HG03469 (cell line): ENCODE data around the gene INHBB.
"Not testable (repeated sequence)": the region's sequence is repeated elsewhere in the genome, so short reads cannot be mapped to it uniquely, and the experiment has no call there.

Experiments
- ATAC-seq: cut with Tn5 transposase; IDR thresholded peaks from one replicate; pipeline ENCODE4 v1.9.1; 2021; ENCODE audit warnings: mild to moderate bottlenecking, moderate library complexity, moderate number of reproducible peaks; ENCODE audit not compliant: unreplicated experiment

INHBB gene

GRCh38 chr2:120378605-120379004 is 32.7 kb downstream of the INHBB start:
- no peak for ATAC-seq

DNA sequence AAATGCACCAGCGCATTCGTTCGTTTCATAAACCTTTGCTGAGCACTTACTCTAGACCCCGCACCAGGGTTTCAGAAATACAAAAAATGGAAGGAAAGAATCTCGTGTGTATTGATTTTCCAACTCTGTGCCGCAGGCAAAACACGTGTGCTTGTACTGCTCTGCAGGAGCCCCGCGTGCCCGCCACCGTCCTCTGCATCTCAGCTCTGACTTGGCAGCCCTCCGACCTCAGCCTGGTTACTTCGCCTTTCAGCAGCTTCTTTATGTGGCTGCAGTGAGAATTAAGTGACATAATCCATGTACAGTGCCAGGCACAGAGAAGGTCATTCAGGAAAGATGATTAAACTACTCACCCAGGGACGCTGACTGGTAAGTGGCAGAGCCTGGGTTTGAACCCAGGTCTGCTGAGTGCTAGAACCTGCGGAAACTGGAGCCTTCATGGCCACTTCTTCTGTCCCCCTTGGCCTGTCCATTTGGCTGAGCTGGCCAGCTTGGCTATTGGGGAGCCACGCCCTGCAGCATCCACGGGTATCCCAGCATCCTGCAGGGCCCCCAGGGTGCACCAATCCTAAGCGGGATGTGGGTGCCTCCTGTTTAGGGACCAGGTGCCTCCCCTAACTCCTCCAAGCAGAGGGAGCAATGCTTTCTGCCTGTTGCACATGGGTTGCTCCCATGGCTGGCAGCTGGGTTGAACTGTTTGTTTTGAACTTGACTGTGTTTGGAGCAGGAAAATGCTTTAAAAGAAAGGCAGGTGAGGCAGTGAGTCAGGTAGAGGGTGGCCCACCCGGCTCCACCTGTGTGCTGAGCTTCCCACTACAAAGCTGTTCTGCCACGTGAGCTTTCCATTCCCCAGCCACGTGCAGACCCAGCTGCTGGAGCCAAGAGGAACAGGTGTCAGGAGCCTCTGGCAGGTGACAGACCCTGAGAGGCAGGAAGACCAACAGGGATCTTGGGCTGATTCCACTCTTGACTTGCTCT is 34.3 kb downstream of the INHBB start:
- no peak for ATAC-seq

DNA sequence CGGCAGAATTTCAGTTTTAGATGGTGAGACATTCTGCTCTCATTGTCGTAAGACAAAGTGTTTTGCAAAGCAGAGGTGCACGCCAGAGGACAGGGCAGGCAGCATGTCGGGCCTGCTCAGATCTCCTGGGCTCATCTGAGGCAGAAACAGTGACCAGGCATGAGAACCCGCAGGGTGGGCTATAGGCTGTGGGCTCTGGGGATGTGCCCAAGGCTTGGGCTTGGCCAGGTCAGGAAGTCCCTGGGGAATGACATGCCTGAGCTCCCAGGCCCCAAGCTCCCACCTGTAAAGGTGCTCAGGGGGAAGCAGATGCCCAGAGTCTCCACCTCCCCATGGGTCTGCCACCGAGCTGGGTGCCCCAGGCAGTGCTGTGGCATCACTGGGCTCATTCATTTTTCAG is 35.3 kb downstream of the INHBB start:
- no peak for ATAC-seq

GRCh38 chr2:120381661-120382060 is 35.7 kb downstream of the INHBB start:
- ATAC-seq = no peak

- ATAC-seq = no peak
Observed at GRCh38 chr2:120382541-120383144, 36.7 kb downstream of the INHBB start.

- ATAC-seq = no peak
Observed at GRCh38 chr2:120383191-120383590, 37.3 kb downstream of the INHBB start.

GRCh38 chr2:120383631-120384340 is 37.9 kb downstream of the INHBB start:
- ATAC-seq = no peak

DNA sequence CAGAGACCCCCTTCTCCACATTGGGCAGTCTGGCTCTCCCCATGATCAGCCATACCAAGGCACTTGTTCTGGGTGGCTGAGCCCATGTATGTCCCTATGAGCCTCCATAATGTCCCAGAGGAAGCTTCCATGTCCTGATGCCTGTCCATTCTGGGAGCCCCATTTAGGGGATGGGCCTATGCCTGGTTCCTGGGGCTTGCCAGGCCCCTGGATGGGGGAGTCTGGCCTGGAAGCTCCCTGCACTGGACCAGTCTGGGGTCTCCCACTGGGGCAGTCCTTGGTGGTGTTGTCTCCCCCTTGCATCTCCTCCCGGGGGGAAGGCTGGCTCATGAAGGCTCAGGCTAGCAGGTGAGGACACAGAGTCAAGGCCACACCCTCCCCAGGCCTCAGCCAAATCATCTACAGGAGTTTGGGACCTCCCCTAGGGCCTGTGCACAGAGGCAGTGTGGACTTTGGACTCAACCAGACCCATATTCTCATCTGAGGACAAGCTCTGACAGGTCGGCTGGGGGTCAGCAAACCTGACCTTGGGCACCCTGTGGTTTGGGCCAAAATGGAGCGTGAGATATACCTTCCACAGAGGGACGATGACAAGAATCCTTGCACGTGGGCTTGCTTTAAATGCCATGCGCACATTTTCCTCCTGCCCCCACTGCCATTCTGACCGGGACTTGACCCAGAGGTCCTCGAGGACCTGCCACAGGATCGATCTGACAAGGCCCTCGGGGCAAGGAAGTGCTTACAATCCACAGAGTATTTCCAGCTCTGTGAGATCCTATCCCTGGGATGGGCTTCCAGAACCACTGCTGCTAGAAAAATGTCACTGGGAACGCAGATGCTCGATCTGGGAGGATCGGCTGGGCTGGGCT is 38.8 kb downstream of the INHBB start:
- ATAC-seq = no peak

DNA sequence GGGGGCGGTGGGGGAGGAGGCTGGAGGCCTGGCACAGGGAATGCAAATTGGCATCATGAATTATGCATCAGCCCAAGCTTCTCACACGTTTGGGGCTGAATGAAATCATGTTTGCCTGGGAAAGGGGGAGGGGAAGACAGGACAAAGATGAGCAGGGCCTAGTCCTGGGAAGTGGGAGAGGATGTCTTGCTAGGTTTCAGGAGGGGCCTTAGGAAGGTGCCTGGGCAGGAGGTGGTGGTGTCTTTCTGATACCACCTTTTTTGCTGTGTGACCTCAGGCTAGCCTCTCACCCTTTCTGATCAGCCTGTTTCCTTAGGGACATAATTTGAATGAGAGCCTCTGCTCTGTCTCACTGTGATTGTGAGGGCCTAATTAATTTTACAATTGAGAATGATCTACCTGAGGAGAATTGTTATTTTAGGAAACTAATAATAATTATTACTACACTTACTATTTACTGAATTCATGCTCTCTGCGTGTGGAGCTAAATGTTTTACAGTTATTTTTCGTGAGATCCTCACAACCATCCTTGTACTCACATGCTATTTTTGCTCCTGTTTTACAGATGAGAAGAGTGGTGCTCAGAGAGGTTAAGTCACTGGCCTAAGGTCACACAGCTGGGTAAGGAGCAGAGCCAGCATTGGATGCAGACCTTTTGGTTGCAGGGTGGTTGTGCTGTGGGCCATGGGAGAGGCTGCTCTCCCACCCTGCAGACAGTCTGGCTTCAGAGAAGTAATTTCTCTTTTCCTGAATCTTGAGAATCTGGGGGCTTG is 39.6 kb downstream of the INHBB start:
- ATAC-seq = no peak

DNA sequence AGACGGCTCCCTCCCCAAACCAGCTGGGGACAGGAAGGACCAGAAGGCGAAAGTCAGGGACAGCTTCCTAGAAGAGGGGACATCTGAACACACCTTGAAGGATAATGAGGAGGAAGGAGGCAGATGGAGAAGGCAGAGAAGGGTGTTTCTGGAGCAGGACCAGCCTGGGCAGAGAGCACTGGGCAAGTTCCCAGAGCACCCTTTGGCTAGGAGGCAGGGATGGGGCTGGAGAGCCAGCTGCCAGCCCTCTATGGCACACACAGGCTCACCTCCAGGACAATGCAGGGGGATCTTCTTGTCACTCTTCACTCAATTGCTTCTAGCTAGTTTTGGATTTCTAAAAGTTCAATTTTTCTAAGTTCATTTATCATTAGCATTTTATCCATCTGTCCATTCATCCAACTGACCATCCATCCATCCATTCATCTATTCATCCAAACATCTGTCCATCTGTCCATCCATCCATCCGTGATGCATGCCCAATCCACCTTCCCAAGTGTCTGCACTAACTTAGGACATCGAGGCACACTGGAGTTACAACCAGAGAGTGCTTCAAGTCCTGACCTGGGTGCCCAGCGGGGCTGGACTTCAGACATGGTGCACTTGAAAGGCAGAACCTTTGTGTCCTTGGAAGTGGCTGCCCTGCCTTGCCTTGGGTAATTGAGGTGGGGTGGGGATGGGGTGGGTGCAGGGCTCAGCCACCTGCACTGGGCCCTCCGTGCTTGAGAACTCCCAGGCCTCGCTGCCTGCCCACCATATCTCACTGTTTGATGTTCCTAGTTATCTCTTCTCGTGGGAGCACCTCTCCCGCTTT is 42.5 kb downstream of the INHBB start:
- no peak for ATAC-seq

GRCh38 chr2:120389036-120389391 is 43.1 kb downstream of the INHBB start:
- no peak for ATAC-seq

GRCh38 chr2:120390381-120391055 is 44.6 kb downstream of the INHBB start:
- ATAC-seq = no peak

DNA sequence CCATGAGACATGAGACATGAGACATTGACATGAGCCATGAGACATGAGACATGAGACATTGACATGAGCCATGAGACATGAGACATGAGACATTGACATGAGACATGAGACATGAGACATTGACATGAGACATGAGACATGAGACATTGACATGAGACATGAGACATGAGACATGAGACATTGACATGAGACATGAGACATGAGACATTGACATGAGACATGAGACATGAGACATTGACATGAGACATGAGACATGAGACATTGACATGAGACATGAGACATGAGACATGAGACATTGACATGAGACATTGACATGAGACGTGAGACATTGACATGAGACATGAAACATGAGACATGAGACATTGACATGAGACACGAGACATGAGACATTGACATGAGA is 45.4 kb downstream of the INHBB start:
- not testable (repeated sequence) for ATAC-seq

DNA sequence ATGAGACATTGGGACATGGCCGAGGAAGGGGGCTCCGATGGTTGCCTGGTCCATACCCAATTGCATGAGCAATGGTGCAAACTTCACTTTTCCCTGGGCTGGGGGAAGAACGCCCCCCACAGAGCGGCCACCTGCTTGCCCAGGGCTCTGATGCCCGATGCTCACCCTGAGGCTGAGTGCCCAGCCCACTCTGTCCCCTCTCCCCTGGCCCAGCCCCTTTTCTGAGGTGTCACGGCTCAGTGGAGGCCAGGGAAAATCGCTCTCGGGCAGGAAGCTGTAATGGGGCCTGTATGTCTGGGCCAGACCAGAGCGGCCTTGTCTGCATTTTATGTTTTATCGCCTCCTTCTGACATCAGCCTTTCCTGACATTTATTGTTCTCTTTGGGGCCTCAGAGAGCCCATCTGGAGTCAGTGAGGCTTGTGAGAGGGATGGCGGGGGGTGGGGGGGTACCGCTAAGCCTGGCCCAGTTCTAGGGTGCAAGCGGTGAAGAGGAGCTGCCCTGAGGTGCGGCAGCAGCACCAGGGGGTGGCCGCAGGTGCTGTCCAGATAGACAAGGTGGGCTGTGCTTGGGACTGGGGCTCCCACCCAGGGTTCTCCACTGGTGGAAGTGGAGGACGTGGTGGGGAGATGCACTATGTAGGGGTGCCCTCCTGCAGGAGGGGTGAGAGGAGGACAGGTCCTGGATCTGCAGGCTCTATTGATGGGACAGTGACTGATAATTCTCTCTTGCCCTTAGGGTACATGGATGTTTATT is 46.2 kb downstream of the INHBB start:
- no peak for ATAC-seq

DNA sequence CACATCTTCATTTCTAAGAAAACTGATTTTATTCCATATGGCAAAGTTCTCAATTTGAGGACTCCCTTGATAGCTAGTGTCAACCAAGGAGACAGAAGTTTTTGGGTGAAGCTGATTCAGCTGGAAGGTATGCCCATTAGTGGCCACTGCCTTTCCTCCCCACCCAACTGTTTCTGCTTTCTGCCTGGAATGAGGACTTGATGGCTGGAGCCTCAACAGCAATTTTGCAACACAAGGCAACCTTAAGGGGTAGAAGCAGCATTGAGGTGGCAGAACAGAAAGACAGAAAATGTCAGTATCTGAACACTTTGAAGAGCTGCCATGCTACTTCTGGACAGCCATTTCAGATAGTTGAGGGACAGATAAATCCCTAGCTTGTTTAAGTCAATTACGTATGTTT is 47.0 kb downstream of the INHBB start:
- ATAC-seq = no peak

DNA sequence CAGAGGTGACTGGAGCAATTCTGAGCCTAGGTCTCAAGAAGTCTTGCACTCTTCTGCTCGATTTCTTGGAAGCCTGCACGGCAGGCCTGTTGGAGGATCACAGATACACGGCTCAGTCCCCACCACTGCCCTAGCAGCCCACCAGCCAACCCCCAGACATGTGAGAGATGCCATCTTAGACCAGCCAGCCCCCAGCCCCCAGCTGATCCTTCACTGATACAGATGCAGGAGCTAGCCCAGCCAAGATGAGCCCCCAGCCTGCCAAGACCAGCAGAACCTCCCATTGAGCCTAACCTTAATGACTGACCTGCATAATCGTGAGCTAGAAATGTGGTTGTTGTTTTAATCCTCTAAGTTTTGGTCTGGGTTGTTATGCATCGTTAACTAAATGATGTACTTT is 47.5 kb downstream of the INHBB start:
- ATAC-seq = no peak

- no peak for ATAC-seq
Observed at GRCh38 chr2:120394764-120395163, 48.8 kb downstream of the INHBB start.
